Loucy (cell line): ENCODE results near the gene MEGF6.

Experiments
- CTCF ChIP-seq: fragments of 200-600 bp; sonication (generic); conservative IDR thresholded peaks from 2 replicates; pipeline ENCODE4 v1.5.1; 2014; ENCODE audit warnings: mild to moderate bottlenecking, antibody characterized with exemption, low read length
- EZH2phosphoT487 ChIP-seq: fragments of 200-600 bp; IDR thresholded peaks from 2 replicates; pipeline ENCODE4 v1.6.1; 2018; ENCODE audit warnings: antibody characterized with exemption, mild to moderate bottlenecking, moderate library complexity, borderline replicate concordance

DNA sequence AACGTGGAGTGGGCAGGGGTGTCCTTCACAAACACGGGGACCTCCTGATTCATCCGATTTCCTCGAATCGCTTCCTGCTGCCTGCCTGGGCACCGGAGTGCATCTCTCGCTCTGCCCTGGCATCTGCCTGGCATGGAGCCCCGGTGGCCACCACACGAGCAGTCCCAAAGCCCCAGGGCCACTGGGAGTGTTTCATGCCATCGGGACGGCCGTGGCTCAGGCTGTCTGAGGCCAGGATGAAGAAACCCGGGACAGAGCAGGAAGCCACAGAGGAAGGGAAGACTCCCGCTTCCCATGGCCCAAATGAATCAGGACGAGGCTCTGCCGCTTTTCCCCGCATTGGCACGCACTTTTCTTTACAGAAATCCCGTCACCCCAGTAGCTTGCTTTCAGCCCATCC, 32.4 kb downstream of the MEGF6 start:
- TF ChIP-seq CTCF, result no peak
- no peak for TF ChIP-seq EZH2phosphoT487
